Left renal cortex interstitium (tissue), 4 donors: Measurements from ENCODE around the gene MYH2. TPM values are rescaled to one million over a fixed set of nuclear protein-coding genes. Genes with fewer than 3 reads are reported as not detected.

Experiments used
- DNase-seq, 4 donors: peaks; one replicate each; pipeline ENCODE4 v3.0.0-alpha.2; 2013; ENCODE audit warnings: low read depth in 4 of 4, low spot score in 2 of 4, missing footprints in 1 of 4
- polyA plus RNA-seq, 4 donors: library from polyadenylated mRNA; unstranded; fragments of 120-200 nt; gene quantifications; one replicate each; pipeline ENCODE4 v1.2.1, GENCODE V29; 2013; ENCODE audit not compliant: insufficient read length in 4 of 4

Gene MYH2
- polyA plus RNA-seq, 4 donors: 0.06 TPM; not detected in 3

DNA sequence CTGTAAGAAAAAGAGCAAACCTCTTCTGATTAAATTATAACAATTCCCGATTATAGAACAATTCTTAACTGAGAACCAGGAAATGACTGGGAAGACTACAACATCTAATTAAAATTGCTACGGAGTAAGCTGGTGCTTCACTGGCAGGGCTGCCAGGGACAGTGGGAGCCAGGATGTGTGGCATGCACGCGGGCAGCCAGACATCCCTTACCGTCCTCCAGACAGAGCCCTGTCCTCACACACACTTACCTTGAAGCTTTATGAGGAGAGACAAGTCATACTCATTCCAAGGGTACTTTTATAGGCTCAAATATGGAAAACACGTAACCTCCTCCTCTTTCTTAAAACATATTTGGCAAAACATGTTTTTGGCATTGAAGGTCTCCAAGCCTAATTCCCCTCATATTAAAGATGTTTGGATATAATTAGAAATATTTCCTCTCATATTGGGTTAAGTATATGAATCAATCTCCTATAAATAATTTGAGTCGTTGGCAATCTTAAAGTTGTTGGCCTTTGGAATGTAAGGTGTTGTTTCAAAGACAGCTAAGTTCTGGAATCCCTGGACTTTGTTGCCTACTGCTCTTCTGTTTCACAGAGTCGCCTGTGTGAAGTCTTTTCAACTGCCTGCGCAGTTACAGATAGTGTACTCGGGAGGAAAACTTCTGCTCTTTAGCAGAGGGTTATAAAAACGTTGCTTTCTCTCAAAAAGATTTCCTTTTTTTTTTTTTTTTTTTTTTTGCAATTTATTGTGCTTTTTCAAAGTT, 31.0 kb downstream of the MYH2 start, which contains the start of gene MYH1:
Gene MYH1 (minus strand): TSS at position 272 of the 767 bp plus-strand sequence. CDS start 1,900 bp downstream, outside the sequence.
- DNase-seq: no peak

DNA sequence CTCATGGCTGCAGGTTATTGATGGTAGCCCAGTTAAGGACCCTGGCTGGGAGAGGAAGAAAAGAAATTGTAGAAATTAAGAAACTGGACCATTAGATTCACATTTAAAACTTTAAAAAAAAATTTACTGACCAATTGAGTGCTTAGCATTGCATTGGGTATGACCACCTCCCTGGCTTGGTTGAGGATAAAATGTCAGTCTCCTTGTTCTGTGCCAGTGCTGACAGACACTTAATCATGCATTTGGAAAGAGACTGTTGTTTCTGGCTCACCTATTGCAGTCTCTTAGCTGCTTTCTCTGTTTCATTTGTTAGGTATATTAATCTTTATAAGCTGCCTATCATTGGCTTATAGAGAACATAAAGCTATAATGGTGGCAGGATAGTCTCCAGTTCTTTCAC, 32.8 kb downstream of the MYH2 start:
- no peak for DNase-seq

DNA sequence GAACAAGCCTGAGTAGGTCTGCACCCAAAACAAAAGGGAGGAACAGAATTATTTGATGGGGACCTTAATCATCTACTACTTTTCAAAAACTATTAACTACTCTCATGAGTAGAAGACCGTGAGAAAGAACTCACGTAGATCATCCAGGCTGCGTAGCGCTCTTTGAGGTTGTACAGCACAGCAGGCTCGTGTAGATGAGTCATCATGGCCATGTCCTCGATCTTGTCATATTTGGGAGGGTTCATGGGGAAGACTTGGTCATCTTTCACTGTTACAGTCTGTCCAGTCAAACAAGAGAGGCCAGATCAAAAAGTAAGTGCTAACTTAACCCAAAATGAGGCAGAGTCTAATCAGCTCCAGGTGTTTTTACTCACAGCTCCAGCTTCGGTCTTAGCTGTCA, 33.4 kb downstream of the MYH2 start:
- DNase-seq: no peak

DNA sequence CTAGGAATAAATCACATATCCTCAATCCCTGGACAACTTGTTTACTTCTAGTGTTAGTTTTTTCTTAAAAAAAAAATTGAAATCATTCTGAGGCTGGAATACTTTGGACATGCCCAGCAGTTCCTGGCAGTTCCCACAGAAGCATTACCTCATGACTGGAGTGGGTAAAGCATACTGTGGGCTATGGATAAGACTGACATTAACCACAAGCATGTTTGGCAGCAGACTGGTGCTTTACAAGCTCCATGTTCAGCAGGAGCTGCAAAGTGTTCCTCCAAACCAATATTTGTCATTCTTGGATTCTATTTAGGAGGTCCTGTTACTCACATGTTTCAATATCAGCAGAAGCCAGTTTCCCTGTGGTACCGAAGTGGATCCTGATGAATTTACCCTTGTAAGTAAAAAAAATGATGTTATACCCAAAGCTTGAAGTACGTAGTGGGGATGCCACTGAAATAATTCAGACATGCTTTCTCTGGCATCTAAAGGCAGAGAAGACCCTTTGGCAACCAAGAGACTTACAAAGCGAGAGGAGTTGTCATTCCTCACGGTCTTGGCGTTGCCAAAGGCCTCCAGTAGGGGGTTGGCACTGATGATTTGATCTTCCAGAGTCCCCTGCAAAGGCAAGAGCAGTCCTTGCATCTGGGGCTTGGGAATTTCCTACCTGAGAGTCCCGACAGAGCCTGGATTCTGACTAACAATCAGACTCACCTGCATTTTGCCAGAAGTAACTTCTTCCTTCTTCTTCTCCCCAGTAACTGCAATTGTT, 36.0 kb downstream of the MYH2 start:
- no peak for DNase-seq

DNA sequence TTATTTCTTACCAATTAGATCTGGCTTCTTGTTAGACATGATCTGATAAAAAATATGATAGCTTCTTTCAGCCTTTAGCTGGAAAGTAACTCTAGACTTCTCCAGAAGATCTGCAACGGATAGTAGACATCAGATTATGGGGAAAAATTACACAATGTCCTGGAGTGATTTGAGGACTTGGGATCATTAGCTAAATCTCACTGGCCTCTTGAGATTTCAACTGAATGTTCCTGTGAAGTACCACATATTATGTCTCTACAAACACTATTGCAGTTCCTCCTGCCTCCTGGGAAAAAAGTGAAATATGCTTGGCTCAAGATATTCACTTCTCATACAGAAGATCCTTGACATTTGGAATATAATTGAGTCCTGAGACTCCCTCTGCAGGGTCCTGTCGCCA, 36.6 kb downstream of the MYH2 start:
- DNase-seq: no peak

DNA sequence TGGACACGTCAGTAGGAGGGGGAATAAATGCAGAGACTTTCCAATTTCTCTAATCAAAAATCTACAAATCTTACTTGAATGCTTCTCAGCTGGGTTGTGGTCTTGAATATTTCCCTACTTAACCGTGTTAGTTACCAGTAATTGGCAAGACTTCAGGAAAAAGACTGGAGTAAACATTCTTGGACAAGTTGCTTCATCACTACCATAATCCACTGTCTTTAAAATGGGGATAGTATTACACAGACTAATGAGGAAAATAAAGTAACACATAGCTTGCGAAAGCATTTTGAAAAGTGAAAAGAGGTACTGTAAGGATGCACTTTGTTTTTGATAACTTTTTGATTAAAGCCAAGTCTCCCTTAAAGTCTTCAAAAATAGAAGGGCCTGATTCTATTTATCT, 49.5 kb downstream of the MYH2 start:
- DNase-seq: no peak

DNA sequence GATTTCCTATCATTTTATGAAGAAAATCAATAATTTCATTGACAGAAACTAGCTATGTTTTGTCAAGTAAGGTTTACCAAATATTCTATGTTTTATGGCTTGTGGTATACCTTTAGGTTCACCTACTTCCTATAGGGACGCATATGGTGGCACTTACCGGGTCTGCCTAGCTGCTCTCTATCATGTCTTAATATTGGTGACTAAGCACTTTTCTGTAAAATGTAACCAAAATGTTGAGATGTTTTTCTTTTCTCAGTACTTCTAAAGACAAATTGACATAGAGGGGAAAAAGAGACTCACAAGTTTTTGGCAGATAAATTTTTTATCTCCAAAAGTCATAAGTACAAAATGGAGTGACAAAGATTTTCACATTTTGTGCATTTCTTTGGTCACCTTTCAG, 57.5 kb downstream of the MYH2 start:
- DNase-seq: no peak

DNA sequence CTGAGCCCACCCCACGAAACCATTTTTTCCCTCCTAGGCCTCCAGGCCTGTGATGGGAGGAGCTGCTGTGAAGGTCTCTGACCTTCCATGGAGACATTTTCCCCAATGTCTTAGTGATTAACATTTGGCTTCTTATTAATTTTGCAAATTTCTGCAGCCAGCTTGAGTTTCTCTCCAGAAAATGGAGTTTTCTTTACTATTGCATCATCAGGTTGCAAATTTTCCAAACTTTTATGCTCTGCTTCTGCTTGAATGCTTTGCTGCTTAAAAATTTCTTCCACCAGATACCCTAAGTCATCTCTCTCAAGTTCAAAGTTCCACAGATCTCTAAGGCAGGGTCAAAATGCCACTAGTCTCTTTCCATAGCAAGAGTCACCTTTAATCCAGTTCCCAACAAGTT, 67.2 kb downstream of the MYH2 start:
- DNase-seq: no peak

DNA sequence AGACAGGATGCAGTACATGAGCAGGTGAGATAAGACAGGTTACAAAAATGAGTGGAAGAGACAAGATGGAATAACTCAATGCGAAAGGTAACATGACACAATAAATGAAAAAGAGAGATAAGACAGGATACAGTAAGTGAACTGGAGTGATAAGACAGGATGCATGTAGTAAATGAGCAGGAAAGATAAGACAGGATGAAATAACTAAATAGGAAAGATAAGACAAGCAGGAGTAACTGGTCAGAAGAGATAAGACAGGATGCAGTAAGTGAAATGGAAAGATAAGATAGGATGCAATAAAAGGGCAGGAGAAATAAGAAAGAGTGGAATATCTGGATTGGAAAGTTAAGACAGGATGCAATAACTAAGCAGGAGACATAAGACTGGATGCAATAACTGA, 71.8 kb downstream of the MYH2 start:
- DNase-seq: no peak

DNA sequence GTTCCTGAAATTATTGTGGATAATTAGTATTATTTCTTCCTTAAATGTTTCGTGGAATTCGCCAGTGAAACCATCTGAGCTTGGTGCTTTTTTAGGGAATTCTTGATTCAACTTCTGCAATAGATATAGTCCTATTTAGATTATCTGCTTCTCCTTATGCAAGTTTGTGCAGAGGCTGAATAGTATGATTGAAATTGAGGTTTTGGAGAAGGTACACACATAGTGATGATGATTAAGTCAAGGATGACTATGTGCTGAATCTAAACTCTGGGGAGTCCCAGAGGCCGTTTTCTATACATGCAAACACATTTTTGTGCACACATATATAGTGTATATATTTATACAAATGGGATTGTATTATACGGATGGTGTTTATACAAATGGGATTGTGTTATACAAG, 74.9 kb downstream of the MYH2 start:
- DNase-seq: no peak

DNA sequence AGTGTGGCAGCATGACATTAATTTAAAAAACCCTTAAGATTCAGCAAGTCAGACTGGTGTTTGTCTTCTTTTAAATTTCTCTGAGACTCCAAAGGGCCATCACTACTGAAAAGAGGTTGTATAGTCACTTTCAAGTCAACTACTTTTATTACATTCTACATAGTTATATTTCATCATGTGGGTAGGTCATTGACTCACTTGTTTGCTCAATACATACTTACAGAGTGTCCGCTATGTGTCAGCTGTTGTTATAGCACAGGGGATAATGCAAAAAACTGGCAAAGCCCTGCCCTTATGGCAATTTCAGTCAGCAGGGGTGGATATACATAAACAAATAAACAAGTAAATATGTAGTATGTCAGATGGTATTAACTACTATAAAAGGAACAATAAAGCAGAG, 77.6 kb downstream of the MYH2 start:
- DNase-seq: no peak

Other genes with a start within 250 kb of the MYH2 start
- gene MYH13, start 176.7 kb downstream of the MYH2 start, polyA plus RNA-seq: under 1 TPM; 0.10 to 0.27 (median 0.14) TPM
- 1 to 10 TPM in 1 of 4 donors, under 1 TPM in 3; 0.64 to 1.1 (median 0.70) TPM for gene MYH8, start 127.7 kb downstream of the MYH2 start, polyA plus RNA-seq
- gene MYH4, start 80.1 kb downstream of the MYH2 start, polyA plus RNA-seq: under 1 TPM; 0.04 to 0.21 (median 0.11) TPM
- under 1 TPM in 2 of 4 donors, not detected in 2; 0.03 to 0.04 TPM for gene MYH1, start 31.1 kb downstream of the MYH2 start, polyA plus RNA-seq
- 1 to 10 TPM; 2.6 to 8.0 (median 3.6) TPM for gene MYH3, start 107.7 kb upstream of the MYH2 start, polyA plus RNA-seq
- gene SCO1, start 147.9 kb upstream of the MYH2 start, polyA plus RNA-seq: 10 to 100 TPM; 38.6 to 41.7 (median 40.6) TPM
- gene ADPRM, start 147.9 kb upstream of the MYH2 start, polyA plus RNA-seq: 10 to 100 TPM; 17.5 to 18.5 (median 17.8) TPM
- 10 to 100 TPM in 2 of 4 donors, 1 to 10 TPM in 2; 8.4 to 11.0 (median 9.7) TPM for gene TMEM220, start 180.4 kb upstream of the MYH2 start, polyA plus RNA-seq